ENCODE data around the gene CTSH.
"Not testable (repeated sequence)": the region's sequence is repeated elsewhere in the genome, so short reads cannot be mapped to it uniquely, and the experiment has no call there.

Gene CTSH

GRCh38 chr15:78933823-78934654, 10.8 kb downstream of the CTSH start:
- H3K9me3 ChIP-seq (ENCODE audit: control insufficient read depth, low read depth, low read length): no peaks in the 10 kb centered on the region
- H3K36me3 ChIP-seq (ENCODE audit: control insufficient read depth, low read depth, low read length): no peaks in the 10 kb centered on the region
- H3K4me3 ChIP-seq (ENCODE audit: low read length): no peak overlapping the region
- no peak overlapping the region for H3K27ac ChIP-seq (ENCODE audit: low read length)
- no peaks in the 10 kb centered on the region for H3K27me3 ChIP-seq (ENCODE audit: control insufficient read depth, insufficient read depth, low read length)
- H3K4me1 ChIP-seq (ENCODE audit: control insufficient read depth, low read depth, low read length): no peaks in the 10 kb centered on the region
- no peak overlapping the region for H3K9ac ChIP-seq (ENCODE audit: low read length)

DNA sequence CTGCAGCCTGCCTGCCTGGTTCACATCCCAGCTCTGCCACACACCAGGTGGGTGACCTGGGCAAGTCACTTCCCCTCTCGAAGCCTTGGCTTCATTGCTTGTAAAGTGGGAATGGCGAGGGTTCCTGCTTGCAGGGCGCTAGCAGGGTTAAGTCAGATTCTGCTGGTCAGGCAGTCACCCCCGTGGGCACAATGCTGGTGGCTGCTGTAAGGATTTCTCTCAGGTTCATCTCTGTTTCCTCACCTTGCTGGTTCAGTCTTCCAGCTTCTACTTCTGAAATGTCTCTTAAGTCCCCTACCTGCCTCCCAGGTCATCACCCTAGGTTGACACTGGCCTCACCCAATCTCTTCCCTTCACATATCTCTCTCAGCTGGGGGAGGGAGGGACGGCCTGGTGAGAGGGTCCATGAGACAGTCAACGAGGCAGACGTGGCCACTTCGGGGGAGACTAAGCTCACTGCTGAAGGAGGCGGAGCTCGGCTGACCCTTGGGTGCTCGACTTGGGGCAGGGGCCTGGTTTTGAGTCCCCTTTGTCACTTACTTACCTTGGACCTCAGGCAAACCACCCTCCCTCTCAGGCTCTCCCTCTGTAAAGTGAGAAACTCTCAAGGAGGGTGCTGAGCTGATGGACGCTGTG, 11.5 kb downstream of the CTSH start:
- Histone ChIP-seq H3K9me3 (ENCODE audit: control insufficient read depth, low read depth, low read length) (no peaks in the 10 kb centered on the region), H3K4me1 (ENCODE audit: control insufficient read depth, low read depth, low read length) (no peaks in the 10 kb centered on the region), H3K27ac (ENCODE audit: low read length) (no peak overlapping the region), H3K36me3 (ENCODE audit: control insufficient read depth, low read depth, low read length) (no peaks in the 10 kb centered on the region), H3K27me3 (ENCODE audit: control insufficient read depth, insufficient read depth, low read length) (no peaks in the 10 kb centered on the region), H3K9ac (ENCODE audit: low read length) (no peak overlapping the region), H3K4me3 (ENCODE audit: low read length) (no peak overlapping the region)

- Histone ChIP-seq H3K9ac (ENCODE audit: low read length) (no peak overlapping the region), H3K36me3 (ENCODE audit: control insufficient read depth, low read depth, low read length) (no peaks in the 10 kb centered on the region), H3K27ac (ENCODE audit: low read length) (no peak overlapping the region), H3K4me3 (ENCODE audit: low read length) (no peak overlapping the region), H3K9me3 (ENCODE audit: control insufficient read depth, low read depth, low read length) (no peaks in the 10 kb centered on the region), H3K27me3 (ENCODE audit: control insufficient read depth, insufficient read depth, low read length) (no peaks in the 10 kb centered on the region), H3K4me1 (ENCODE audit: control insufficient read depth, low read depth, low read length) (no peaks in the 10 kb centered on the region)
These were observed 12.5 kb downstream of the CTSH start for GRCh38 chr15:78932258-78932808.

DNA sequence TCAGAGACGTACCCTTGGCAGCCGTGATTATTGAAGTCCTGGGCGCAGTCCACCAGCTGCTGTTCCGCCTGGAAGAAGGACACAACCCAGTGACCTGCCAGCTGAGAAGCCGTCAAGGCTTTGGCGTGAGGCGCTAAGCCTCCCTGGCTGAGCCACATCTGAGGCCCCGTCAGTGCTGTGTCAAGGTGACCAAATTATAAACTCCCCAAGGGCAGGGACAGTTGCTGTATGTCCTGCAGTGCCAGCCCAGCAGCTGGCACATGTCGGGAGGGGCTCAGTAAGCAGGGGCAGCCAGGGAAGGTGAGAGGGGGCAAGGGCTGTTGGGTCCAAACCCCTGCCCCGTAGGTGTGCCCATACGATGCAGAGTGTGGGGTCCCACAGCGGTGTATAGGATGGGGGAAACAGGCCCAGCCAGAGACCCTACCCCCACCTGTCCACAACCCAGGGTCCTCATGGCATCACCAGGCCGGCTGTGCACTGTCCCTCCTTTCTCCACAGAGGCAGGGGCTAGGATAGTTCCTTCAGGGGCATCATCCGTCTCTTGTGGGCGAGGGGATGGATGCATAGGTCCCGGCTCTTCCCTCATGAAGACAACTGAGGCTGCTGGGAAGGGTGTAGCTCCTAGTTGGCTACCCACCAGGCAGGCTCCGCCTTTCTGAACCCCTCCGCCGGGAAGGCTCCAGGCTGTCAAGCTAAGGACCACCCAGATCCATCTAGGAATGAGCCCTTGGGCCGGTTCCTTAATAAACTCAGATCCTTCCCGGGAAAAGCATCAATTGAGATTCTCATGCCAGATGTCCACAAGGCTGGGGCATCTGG, 13.2 kb downstream of the CTSH start:
- no peaks in the 10 kb centered on the region for H3K9me3 ChIP-seq (ENCODE audit: control insufficient read depth, low read depth, low read length)
- no peaks in the 10 kb centered on the region for H3K36me3 ChIP-seq (ENCODE audit: control insufficient read depth, low read depth, low read length)
- H3K4me3 ChIP-seq (ENCODE audit: low read length): no peak overlapping the region
- H3K27ac ChIP-seq (ENCODE audit: low read length): no peak overlapping the region
- no peaks in the 10 kb centered on the region for H3K4me1 ChIP-seq (ENCODE audit: control insufficient read depth, low read depth, low read length)
- no peaks in the 10 kb centered on the region for H3K27me3 ChIP-seq (ENCODE audit: control insufficient read depth, insufficient read depth, low read length)
- no peak overlapping the region for H3K9ac ChIP-seq (ENCODE audit: low read length)

- H3K27ac ChIP-seq (ENCODE audit: low read length): no peak overlapping the region
- no peak overlapping the region for H3K4me3 ChIP-seq (ENCODE audit: low read length)
- H3K4me1 ChIP-seq (ENCODE audit: control insufficient read depth, low read depth, low read length): no peaks in the 10 kb centered on the region
- no peaks in the 10 kb centered on the region for H3K36me3 ChIP-seq (ENCODE audit: control insufficient read depth, low read depth, low read length)
- no peaks in the 10 kb centered on the region for H3K9me3 ChIP-seq (ENCODE audit: control insufficient read depth, low read depth, low read length)
- no peaks in the 10 kb centered on the region for H3K27me3 ChIP-seq (ENCODE audit: control insufficient read depth, insufficient read depth, low read length)
- no peak overlapping the region for H3K9ac ChIP-seq (ENCODE audit: low read length)
These were observed 14.1 kb downstream of the CTSH start for GRCh38 chr15:78930577-78931388.

DNA sequence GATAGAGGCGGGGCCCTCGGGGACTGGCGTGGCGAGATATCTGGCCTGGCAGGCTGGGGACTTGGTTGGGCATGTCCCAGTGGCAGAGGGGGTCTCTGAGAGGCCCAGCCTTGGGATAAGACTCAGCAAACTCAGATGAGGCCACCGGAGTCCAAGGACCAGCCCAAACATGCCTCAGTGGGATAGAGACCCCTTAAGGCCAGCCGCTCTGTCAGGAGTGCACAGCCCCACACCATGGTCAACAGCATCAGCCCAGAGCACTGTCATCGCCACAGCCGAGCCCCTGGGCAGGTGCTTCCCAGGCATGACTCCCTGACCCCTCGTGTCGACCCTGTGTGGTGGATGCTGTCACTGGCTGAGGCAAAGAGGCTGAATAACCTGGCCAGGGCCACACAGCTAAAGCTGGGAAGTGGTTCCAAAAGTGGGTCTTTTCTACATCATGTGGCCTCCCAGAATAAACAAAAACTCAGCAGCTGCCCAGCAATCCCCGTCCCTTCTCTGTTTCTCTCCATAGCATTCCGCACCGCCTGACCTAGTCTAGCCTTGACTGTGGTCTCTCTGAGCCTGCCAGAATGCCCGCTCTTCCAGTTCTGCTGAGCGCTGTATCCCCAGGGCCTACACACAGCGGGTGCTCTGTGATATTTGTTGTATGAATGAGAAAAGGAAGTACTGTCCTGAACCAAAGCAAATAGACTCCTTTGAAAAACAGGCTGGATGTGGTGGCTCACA, 15.1 kb downstream of the CTSH start:
- Histone ChIP-seq H3K4me1 (ENCODE audit: control insufficient read depth, low read depth, low read length) (no peaks in the 10 kb centered on the region), H3K27me3 (ENCODE audit: control insufficient read depth, insufficient read depth, low read length) (no peaks in the 10 kb centered on the region), H3K9me3 (ENCODE audit: control insufficient read depth, low read depth, low read length) (no peaks in the 10 kb centered on the region), H3K9ac (ENCODE audit: low read length) (no peak overlapping the region), H3K4me3 (ENCODE audit: low read length) (no peak overlapping the region), H3K27ac (ENCODE audit: low read length) (no peak overlapping the region), H3K36me3 (ENCODE audit: control insufficient read depth, low read depth, low read length) (no peaks in the 10 kb centered on the region)

DNA sequence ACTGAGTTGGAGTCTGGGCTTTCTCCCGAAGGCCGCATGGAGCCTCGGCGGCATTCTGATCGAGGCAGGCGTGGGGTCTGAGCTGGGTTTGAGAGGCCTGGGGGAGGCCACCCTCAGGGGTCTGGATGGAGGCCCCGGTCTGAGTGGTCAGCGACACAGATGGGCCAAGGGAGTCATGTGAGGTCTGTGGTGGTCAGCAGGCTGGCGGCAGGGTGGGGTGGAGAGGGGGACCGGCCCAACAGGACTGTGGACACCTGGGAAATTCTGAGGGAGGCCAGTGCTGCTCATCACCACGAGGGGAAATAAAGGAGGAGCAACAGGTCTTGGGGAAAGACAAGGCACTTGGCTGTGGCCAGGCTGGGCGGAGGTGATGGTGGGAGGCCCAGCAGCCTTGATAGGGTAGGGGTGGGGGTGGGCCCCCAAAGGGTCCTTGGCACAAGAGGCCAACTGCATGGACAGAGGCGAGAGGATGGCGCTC, 16.2 kb downstream of the CTSH start:
- Histone ChIP-seq H3K9me3 (ENCODE audit: control insufficient read depth, low read depth, low read length) (no peaks in the 10 kb centered on the region), H3K4me1 (ENCODE audit: control insufficient read depth, low read depth, low read length) (no peaks in the 10 kb centered on the region), H3K9ac (ENCODE audit: low read length) (no peak overlapping the region), H3K27ac (ENCODE audit: low read length) (no peak overlapping the region), H3K27me3 (ENCODE audit: control insufficient read depth, insufficient read depth, low read length) (no peaks in the 10 kb centered on the region), H3K36me3 (ENCODE audit: control insufficient read depth, low read depth, low read length) (no peaks in the 10 kb centered on the region), H3K4me3 (ENCODE audit: low read length) (no peak overlapping the region)

GRCh38 chr15:78928176-78928575, 16.7 kb downstream of the CTSH start:
- H3K27me3 ChIP-seq (ENCODE audit: control insufficient read depth, insufficient read depth, low read length); H3K4me3 ChIP-seq (ENCODE audit: low read length); H3K9ac ChIP-seq (ENCODE audit: low read length); H3K27ac ChIP-seq (ENCODE audit: low read length); H3K9me3 ChIP-seq (ENCODE audit: control insufficient read depth, low read depth, low read length); H3K4me1 ChIP-seq (ENCODE audit: control insufficient read depth, low read depth, low read length); H3K36me3 ChIP-seq (ENCODE audit: control insufficient read depth, low read depth, low read length): not testable (repeated sequence)

GRCh38 chr15:78927077-78927790, 17.6 kb downstream of the CTSH start:
- H3K9me3 ChIP-seq (ENCODE audit: control insufficient read depth, low read depth, low read length): no peaks in the 10 kb centered on the region
- H3K27ac ChIP-seq (ENCODE audit: low read length): no peak overlapping the region
- H3K9ac ChIP-seq (ENCODE audit: low read length): no peak overlapping the region
- H3K4me1 ChIP-seq (ENCODE audit: control insufficient read depth, low read depth, low read length): no peaks in the 10 kb centered on the region
- H3K27me3 ChIP-seq (ENCODE audit: control insufficient read depth, insufficient read depth, low read length): no peaks in the 10 kb centered on the region
- H3K4me3 ChIP-seq (ENCODE audit: low read length): no peak overlapping the region
- peaks cover 4% of the 10 kb centered on the region for H3K36me3 ChIP-seq (ENCODE audit: control insufficient read depth, low read depth, low read length)

All from iPS-18a (cell line).